Subcutaneous adipose tissue (tissue), 4 donors: ENCODE data around the gene COPS8. TPM values are rescaled to one million over a fixed set of nuclear protein-coding genes. Genes with fewer than 3 reads are reported as not detected.

ENCODE experiments used
- CTCF ChIP-seq: fragments of 450-650 bp; IDR thresholded peaks from one replicate; pipeline ENCODE4 v1.5.1; 2016; ENCODE audit warnings: low read depth, mild to moderate bottlenecking, control low read depth, antibody characterized with exemption, moderate library complexity
- total RNA-seq, 4 donors: library from RNA; depleted of rRNA; stranded (reverse); fragments of >200 nt; gene quantifications; one replicate each; pipeline ENCODE4 v1.1.0, GENCODE V29; 2016

Gene COPS8
- total RNA-seq, 4 donors from 2014 or later: 81.0 to 139 (median 124) TPM

GRCh38 chr2:237066396-237066795 lies 19.3 kb upstream of the COPS8 start:
- no peak for TF ChIP-seq CTCF

GRCh38 chr2:237068005-237068576 lies 17.6 kb upstream of the COPS8 start:
- no peak for TF ChIP-seq CTCF

GRCh38 chr2:237072067-237072931 lies 13.4 kb upstream of the COPS8 start:
- TF ChIP-seq CTCF: no peak

GRCh38 chr2:237073552-237073951 lies 12.1 kb upstream of the COPS8 start:
- TF ChIP-seq CTCF: no peak

GRCh38 chr2:237074211-237074993 lies 11.3 kb upstream of the COPS8 start:
- TF ChIP-seq CTCF: no peak

GRCh38 chr2:237075749-237076599 lies 9.7 kb upstream of the COPS8 start:
- no peak for TF ChIP-seq CTCF
